Smooth muscle cell (in vitro differentiated cells): Measurements from ENCODE around the gene TEN1. TPM values are rescaled to one million over a fixed set of nuclear protein-coding genes. Genes with fewer than 3 reads are reported as not detected.

Experiments
- DNase-seq: peaks from one replicate; lab custom pipeline; 2025; ENCODE audit not compliant: unreplicated experiment; lab: John Stamatoyannopoulos, UW
- H2AFZ ChIP-seq: fragments of 200-600 bp; sonication (generic); 2 replicates; pipeline ENCODE4 v1.6.0; 2016; ENCODE audit warnings: antibody characterized with exemption, low read depth, mild to moderate bottlenecking
- H3F3A ChIP-seq: fragments of 200-600 bp; sonication (generic); 2 replicates; pipeline ENCODE4 v1.6.0; 2017; ENCODE audit warnings: antibody characterized with exemption, low read depth
- H3K27ac ChIP-seq: fragments of 200-600 bp; sonication (generic); 2 replicates; pipeline ENCODE4 v1.5.1; 2016; ENCODE audit warnings: low read depth, mild to moderate bottlenecking
- H3K27me3 ChIP-seq: fragments of 200-600 bp; sonication (generic); 2 replicates; pipeline ENCODE4 v1.6.1; 2016; ENCODE audit warnings: low read depth, mild to moderate bottlenecking
- H3K36me3 ChIP-seq: fragments of 200-600 bp; sonication (generic); 2 replicates; pipeline ENCODE4 v1.5.1; 2016; ENCODE audit warnings: low read depth
- H3K4me1 ChIP-seq: fragments of 200-600 bp; sonication (generic); 2 replicates; pipeline ENCODE4 v1.5.1; 2016; ENCODE audit warnings: low read depth
- H3K4me2 ChIP-seq: fragments of 200-600 bp; sonication (generic); 2 replicates; pipeline ENCODE4 v1.6.0; 2016; ENCODE audit warnings: mild to moderate bottlenecking
- H3K4me3 ChIP-seq: fragments of 200-600 bp; sonication (generic); 2 replicates; pipeline ENCODE4 v1.5.1; 2016; ENCODE audit warnings: mild to moderate bottlenecking
- H3K79me2 ChIP-seq: fragments of 200-600 bp; sonication (generic); 2 replicates; pipeline ENCODE4 v1.6.0; 2016; ENCODE audit warnings: low read depth, mild to moderate bottlenecking
- H3K9ac ChIP-seq: fragments of 200-600 bp; sonication (generic); 2 replicates; pipeline ENCODE4 v1.6.0; 2016; ENCODE audit warnings: low read depth
- H3K9me3 ChIP-seq: fragments of 200-600 bp; sonication (generic); replicated peaks from 2 replicates; pipeline ENCODE4 v1.5.1; 2016; ENCODE audit warnings: low read depth
- H4K20me1 ChIP-seq: fragments of 200-600 bp; sonication (generic); 2 replicates; pipeline ENCODE4 v1.6.0; 2016; ENCODE audit warnings: low read depth
- CTCF ChIP-seq: fragments of 200-600 bp; sonication (generic); IDR thresholded peaks from 2 replicates; pipeline ENCODE4 v1.5.1; 2017; ENCODE audit warnings: borderline replicate concordance, mild to moderate bottlenecking, antibody characterized with exemption; ENCODE audit not compliant: insufficient read depth, poor library complexity, severe bottlenecking
- WGBS: methylation state at CpG from one replicate; pipeline ENCODE4 v1.1.7; 2016; ENCODE audit warnings: low lambda C conversion rate; 5-methylcytosine and 5-hydroxymethylcytosine counted together
- polyA plus RNA-seq: library from polyadenylated mRNA; unstranded; fragments of >200 nt; fragmentation: Nextera tagmentation; extraction: Ambion mirVana; gene quantifications from 2 replicates; pipeline ENCODE4 v1.2.1, GENCODE V29; 2016
- total RNA-seq: library from RNA; depleted of rRNA; stranded (reverse); fragments of >200 nt; gene quantifications from 2 replicates; pipeline ENCODE4 v1.2.3, GENCODE V29; 2014

Gene TEN1
- total and polyA plus RNA-seq, 2 experiments from 2014 or later: 15.5 to 19.2 TPM

- peaks cover 5% of the 10 kb centered on the region for H3K79me2 ChIP-seq
- no peak overlapping the region for H3K4me3 ChIP-seq
- H3F3A ChIP-seq: peaks cover 14% of the 10 kb centered on the region
- no peaks in the 10 kb centered on the region for H3K9me3 ChIP-seq
- no peak overlapping the region for H3K9ac ChIP-seq
- no peak overlapping the region for H3K27ac ChIP-seq
- no peak for TF ChIP-seq CTCF
- H3K27me3 ChIP-seq: no peaks in the 10 kb centered on the region
- no peaks in the 10 kb centered on the region for H3K36me3 ChIP-seq
- DNase-seq: no peak
- no peaks in the 10 kb centered on the region for H4K20me1 ChIP-seq
- no peak overlapping the region for H2AFZ ChIP-seq
- H3K4me1 ChIP-seq: peaks cover 15% of the 10 kb centered on the region
- 95% methylated on average over 4 of the region's 4 CpGs for WGBS
- no peak overlapping the region for H3K4me2 ChIP-seq
Measured at GRCh38 chr17:75985986-75986385, 6.9 kb downstream of the TEN1 start.

- Histone ChIP-seq H3F3A (peaks cover 4% of the 10 kb centered on the region), H4K20me1 (no peaks in the 10 kb centered on the region), H3K4me1 (peaks cover 13% of the 10 kb centered on the region), H3K79me2 (peaks cover 5% of the 10 kb centered on the region), H3K27me3 (no peaks in the 10 kb centered on the region), H3K9me3 (no peaks in the 10 kb centered on the region), H3K36me3 (no peaks in the 10 kb centered on the region), H3K27ac (no peak overlapping the region), H3K4me2 (no peak overlapping the region), H3K4me3 (no peak overlapping the region), H2AFZ (no peak overlapping the region), H3K9ac (no peak overlapping the region)
- no peak for DNase-seq
- WGBS: 77% methylated on average over 4 of the region's 4 CpGs
- no peak for TF ChIP-seq CTCF
Measured at GRCh38 chr17:75987041-75987440, 8.0 kb downstream of the TEN1 start.

- Histone ChIP-seq H3K27ac (no peak overlapping the region), H3K4me1 (no peaks in the 10 kb centered on the region), H3K9me3 (no peaks in the 10 kb centered on the region), H3K79me2 (no peaks in the 10 kb centered on the region), H3K27me3 (no peaks in the 10 kb centered on the region), H2AFZ (no peak overlapping the region), H3K4me3 (no peak overlapping the region), H3K36me3 (no peaks in the 10 kb centered on the region), H3K9ac (no peak overlapping the region), H4K20me1 (no peaks in the 10 kb centered on the region), H3F3A (no peaks in the 10 kb centered on the region), H3K4me2 (no peak overlapping the region)
- whole genome bisulfite sequencing: 94% methylated on average over 9 of the region's 9 CpGs
- no peak for DNase-seq
- no peak for TF ChIP-seq CTCF
Measured at GRCh38 chr17:75991396-75991795, 12.4 kb downstream of the TEN1 start.

GRCh38 chr17:75994802-75995370 is 15.8 kb downstream of the TEN1 start:
- WGBS: 97% methylated on average over 5 of the region's 5 CpGs
- no peak overlapping the region for H3K27ac ChIP-seq
- no peak for TF ChIP-seq CTCF

More at GRCh38 chr17:75994802-75995370, 15.8 kb downstream of the TEN1 start:
- Histone ChIP-seq H3K9me3 (no peaks in the 10 kb centered on the region), H2AFZ (no peak overlapping the region), H3K4me2 (no peak overlapping the region), H3K4me3 (no peak overlapping the region), H3K9ac (no peak overlapping the region), H3K36me3 (no peaks in the 10 kb centered on the region), H3K4me1 (no peaks in the 10 kb centered on the region), H3F3A (no peaks in the 10 kb centered on the region), H3K27me3 (no peaks in the 10 kb centered on the region), H3K79me2 (no peaks in the 10 kb centered on the region), H4K20me1 (no peaks in the 10 kb centered on the region)
- no peak for DNase-seq
